CD4-positive, alpha-beta T cell treated with Interleukin-21 for 1 hour (primary cell): ENCODE data around the gene PPIE.
"Not testable (repeated sequence)": the region's sequence is repeated elsewhere in the genome, so short reads cannot be mapped to it uniquely, and the experiment has no call there.

Experiments
- DNase-seq: peaks from one replicate; pipeline ENCODE4 v3.0.0-alpha.2; 2020

PPIE gene

DNA sequence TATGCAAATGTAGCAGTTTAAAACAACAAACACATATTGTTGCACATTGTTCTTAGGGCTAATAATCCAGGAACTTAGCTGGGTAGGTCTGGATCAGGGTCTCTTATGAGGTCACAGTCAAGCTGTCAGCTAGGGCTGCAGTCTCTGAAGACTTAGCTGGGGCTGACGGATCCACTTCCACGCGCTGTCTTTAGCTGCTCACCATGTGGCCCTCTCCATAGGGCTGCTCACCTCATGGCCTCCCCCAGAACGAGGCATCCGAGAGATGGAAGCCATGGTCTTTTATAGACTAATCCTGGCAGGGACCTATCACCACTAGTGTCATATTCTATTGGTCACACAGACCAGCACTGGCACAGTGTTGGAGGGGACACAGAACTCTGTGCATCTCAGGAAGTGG is 41.1 kb downstream of the PPIE start:
- no peak for DNase-seq

DNA sequence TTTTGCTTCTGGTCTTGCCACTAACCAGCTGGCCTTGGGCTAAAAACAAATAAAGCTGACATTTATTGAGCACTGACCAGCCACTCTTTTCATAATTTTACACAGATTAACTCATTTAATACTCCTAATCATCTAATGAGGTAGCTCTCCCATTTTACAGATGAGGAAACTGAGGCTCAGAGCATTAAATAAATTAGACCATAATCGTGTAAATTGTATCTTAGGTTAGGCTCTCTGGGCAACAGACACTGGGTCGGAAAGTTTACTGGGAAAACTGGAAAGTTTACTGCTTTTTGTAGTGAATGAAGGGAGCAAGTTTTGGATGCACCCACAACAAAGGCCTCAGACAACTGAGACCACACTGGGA is 42.6 kb downstream of the PPIE start:
- DNase-seq = no peak

DNA sequence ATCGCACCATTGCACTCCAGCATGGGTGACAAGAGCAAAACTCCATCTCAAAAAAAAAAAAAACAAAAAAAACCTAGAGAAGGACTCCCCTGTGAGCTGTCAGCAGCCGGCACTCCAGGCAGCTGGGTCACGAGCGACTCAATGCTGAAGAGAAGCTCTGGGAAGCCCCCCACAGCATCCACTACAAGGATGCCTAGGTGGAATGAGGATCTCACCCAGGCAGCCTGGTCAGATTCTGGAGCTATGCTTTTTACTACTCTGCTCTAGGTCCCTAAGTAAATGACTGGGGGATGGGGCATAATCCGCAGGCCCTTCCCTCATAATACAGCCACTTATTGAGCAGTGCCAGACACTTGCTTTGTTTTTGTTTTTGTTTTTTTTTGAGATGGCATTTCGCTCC is 43.4 kb downstream of the PPIE start:
- no peak for DNase-seq

DNA sequence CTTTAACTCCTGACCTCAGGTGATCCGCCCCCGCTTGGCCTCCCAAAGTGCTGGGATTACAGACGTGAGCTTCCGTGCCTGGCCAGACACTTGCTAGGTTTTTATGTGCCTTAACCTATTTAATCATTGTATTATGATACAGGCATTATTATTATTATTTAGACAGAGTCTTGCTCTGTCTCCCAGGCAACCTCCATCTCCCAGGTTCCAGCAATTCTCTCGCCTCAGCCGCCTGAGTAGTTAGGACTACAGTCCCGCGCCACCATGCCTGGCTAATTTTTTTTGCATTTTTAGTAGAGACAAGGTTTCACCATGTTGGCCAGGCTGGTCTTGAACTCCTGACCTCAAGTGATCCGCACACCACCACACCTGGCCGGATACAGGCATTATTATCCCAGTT is 44.0 kb downstream of the PPIE start:
- DNase-seq = not testable (repeated sequence)

DNA sequence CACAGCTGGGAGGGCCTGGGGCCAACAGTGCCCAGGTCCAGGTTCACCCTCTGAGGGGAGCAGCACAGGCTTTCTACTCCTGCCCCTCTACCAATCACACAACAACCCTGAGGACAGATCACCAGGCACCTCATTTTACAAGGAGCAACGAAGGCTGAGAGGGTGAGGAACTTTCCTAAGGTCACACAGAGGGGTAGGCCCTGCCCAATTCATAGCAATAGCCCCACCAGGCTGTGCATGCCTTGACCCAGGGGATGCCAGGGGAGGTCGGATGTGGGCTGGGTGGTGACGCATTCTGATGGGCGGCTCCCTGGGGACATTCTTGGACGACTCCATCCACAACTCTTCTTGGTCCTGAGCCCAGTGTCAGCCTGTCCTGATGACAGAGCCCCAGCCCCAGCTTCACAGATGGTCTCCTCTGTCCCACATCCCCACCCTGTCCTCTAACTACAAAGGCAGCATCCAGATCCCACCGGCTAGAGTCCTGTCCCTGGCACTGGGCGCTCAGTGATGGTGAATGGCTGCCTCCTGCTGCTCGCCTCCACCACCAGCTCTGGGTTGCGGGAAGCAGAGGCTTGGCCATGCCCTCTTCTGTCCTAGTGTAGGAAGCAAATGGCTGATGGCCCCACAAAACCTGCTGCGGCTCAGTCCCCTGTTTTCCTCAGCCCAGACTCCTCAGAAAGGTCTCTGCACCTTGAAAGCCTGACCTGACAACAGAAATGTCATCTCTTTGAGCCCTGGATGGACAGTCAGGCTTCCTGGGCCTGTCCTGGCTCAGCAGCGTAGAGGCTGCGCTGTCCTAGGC is 47.8 kb downstream of the PPIE start:
- not testable (repeated sequence) for DNase-seq

DNA sequence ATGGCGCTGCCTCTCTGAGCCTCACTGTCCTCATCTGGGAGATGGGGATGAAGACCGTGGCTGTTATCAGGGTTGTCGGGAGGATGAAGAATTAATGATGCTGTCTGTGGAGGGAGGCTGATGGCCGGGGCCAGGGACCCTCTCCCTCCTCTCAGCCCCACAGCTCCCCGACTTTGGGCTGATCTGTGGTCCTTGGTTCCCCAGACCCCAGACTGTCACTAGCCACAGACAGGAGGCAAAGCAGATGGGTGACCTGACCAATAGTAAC is 48.4 kb downstream of the PPIE start:
- DNase-seq = not testable (repeated sequence)

DNA sequence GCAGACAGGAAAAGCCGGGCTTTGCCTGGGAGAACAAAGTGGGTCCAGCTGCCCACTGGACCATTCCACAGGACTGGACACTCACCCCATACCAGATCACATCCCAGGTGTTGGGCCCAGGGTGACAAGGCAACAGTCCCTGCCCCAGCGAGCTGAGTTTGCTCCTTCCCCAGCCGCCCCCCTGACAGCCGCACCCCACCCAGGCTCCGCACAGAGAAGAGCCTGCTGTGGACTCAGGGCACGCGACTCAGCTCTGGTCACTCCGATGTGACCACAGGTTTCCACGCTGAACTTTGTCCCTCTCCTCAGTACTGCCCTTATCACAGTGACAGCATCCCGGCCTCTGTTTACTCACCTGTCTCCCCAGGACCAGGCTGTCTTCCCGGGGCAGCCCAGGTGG is 48.8 kb downstream of the PPIE start:
- no peak for DNase-seq

DNA sequence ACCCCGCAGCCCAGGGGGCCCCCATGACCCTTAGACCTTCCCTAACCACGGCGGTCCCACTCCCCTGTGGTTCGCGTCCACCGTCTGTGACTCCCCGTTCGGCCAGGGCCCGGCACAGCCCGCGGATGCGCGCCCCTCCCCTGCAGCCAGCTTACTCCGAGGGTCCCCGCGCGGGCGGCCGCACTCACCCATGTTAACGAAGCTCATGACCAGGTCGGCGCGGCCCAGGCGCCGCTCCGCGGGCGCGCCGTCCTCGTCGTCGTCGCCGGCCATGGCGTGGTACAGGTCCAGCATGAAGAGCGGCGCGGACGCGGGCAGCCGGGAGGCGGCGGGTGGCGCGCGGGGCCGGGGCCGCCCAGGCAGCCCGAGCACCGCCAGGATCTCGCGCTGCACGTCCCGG is 49.3 kb downstream of the PPIE start:
- DNase-seq = not testable (repeated sequence)

DNA sequence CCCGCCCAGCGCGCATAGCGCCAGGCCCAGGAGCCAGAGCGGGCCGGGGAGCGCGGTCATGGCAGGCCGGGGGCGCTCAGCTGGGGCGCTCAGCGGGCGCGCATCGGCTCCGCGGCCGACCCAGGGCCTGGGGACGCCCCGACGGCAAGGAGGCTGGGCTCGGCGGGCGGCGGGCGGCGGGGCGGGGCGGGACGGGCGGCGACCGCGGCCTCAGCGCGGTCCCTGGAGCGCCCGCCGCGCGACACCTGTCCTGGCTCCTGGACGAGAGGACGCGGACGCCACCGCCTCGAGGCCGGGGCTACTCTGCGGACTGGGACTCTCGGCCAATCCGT is 49.7 kb downstream of the PPIE start:
- no peak for DNase-seq

DNA sequence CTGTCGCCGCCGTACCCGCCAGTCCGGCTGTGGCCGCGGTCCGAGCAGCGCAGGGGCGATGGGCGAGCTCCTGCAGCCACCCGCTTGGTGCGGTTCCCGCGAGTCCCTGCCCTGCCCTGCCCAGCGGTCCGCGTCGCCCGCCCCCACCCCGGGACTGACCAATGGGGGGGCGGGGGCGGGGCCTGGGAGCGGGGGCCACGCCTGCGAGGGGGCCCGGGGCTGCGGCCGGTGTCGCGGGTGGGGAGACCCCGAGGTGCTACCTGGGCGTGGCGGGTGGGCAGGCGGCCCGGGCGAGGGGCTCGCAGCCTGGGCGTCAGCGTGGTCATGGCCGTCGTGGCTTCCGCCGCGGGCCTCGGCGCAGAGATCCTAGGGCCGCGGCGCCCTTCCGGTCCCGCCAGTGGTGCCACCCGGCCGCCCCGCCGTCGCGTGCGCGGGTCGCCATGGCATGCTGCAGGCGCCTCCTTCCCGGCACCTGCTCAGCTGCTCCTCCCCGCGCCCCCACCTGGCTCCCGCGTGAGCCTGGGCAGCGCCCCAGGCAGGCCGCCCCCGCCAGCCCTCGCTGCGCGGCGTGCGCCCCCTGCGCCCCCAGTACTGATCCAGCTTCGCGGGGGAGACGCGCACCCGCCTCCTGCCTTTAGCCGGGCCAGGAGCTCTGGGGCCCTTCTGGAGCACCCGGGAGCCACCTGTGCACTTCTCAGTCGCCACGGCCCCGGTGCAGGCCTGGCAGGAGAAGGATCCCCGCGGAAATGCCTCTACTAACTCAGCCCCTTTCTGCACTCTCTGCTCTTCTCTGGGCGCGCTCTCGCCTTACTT is 50.3 kb downstream of the PPIE start, which contains the start of gene BMP8B:
Gene BMP8B, minus strand, starts transcription at position 108 of the 813 bp plus-strand sequence. CDS start 380 bp downstream, outside the sequence.
- peak; percentile 58 for DNase-seq

DNA sequence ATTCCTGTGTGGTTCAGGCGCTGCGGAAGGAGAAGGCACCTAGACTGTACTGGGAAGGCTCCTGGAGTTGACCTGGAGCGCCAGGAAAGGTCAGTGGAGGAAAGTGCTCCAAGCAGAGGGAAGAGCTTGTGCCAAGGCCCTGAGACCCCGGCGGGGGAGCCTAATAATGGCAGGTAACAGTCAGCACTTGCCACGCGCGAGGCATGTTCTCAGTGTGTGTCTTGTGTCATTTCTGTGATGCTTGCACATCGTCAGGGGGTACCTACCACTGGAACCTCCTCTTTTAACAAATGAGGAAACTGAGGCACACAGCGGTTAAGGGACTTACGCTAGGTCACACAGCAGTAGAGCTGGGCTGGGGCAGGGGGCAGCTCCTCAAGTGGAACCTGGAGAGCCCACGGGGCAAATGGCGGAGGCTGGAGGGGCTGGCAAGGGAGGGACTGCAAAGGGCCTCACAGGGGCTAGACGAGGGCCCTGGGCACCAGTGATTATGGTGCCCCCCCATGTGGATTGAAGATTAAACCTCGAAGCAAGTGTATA is 51.0 kb downstream of the PPIE start:
- DNase-seq = no peak

DNA sequence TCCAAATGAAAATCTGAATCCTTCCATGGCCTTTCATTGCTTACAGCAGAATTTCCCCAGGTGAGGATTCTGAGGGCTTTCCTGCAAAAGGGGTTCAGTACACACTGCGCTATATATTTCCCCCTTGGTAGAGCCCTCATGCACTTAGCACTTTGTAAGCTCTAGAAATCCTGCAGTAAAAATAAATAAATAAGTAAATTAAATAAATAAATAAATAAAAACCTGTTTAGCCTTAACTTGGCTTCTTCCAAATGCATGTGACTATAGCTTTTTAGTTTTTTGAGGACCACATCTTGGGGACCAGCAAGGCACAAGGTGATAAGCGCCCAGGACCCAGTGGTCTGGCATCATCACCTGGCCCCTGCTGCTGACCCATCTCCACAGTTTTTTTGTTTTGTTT is 53.2 kb downstream of the PPIE start:
- DNase-seq = no peak

DNA sequence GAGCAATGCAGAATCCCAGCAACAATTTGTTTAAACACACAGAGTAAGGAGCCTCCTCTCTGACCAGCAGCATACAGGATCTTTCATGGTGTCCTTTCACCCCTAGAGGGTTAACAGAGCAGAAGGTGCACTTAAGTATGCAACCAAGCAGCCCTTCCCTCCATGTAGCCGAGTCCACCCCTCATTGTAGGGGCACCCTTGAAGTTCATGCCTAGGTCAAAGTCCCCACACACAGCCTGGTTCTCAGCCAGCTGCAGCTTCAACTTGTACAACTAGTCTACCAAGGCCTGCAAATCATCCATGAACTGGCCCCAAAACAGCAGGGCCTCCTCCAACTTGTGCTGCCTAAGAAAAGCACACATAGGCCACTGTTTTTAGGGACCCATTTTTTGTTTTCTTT is 57.0 kb downstream of the PPIE start:
- DNase-seq = no peak

DNA sequence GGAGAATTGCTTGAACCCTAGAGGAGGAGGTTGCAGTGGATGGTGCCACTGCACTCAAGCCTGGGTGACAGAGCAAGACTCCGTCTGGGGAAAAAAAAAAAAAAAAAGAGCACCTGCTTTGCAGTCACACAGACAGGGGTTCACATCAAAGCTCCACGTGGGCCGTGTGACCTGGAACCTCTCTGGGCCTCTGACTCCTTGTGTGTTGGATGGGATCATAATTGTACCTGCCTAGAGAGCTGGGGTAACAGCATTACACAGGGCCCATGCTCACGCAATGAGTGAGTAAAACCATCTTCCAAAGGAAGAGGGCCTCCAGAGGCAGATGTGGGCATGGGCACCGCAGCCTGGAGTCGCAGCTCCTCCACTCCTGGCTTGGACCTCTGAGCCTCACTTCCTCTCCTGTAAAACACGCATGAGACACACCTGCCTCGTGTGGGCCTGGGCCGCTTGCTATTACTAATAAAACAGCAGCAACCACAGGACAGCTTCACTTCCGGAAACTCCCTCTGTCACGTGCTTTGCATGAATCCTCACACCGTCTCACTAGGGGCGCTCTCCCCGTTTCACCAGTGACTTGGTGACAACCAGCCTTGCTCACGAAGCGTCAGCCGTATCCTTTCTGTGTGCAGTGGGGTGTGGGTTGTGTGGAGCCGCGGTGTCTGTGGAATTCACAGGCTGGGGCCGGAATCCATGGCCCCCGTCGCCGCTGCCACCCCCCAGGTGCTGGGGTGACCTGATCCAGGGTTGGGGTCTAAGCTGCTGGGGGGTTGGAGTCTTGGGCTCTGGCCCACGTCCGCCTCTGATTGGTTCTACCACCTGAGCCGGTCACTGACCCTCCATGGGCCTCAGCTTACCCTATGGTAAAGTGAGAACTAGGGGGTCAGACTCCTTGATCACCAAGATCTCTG is 60.4 kb downstream of the PPIE start:
- peak; percentile 94 for DNase-seq

DNA sequence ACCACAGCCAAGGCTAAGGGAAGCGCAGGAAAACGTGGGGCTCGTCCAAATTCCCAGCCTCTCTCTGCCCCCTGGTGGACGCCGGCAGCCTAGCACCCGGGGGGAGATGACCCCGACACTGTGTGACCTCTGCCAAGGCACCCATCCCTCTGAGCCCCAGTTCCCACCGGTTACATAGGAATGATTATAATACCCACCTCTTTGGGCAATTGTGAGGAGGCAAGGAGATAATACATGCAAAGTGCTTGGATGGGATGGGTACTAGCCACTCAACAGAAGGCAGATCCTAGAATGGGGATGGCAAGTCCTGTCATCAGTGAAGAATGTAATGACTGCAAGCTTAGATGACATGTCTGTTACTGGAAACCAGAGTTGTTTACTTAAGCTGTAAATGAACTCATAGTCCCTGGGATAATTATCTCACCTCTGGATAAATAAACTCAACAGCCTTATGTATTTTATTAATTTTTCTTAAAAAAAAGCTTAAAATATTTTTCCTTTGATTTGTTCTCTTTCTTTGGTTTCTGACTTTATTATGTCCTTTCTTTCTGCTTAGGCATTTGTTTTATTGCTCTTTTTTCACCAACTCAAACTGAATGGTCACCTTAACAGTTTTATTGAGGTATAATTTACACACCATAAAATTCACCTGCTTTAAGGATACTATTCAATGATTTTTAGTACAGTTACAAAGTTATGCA is 61.2 kb downstream of the PPIE start:
- DNase-seq = peak; percentile 74

DNA sequence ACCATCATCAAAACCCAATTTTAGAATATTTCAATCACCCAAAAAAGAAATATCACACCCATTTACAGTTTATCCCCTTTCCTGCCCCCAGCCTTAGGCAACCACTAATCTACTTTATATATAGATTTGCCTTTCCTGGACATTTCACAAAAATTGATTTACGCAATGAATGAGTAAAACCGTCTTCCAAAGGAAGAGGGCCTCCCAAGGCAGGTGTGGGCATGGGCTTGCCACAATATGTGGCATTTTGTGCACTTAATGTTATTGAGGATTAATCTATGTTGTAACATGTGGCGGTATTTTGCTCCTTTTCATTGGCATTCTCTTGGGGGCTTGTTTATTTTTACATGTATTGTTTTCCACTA is 61.8 kb downstream of the PPIE start:
- DNase-seq = no peak

DNA sequence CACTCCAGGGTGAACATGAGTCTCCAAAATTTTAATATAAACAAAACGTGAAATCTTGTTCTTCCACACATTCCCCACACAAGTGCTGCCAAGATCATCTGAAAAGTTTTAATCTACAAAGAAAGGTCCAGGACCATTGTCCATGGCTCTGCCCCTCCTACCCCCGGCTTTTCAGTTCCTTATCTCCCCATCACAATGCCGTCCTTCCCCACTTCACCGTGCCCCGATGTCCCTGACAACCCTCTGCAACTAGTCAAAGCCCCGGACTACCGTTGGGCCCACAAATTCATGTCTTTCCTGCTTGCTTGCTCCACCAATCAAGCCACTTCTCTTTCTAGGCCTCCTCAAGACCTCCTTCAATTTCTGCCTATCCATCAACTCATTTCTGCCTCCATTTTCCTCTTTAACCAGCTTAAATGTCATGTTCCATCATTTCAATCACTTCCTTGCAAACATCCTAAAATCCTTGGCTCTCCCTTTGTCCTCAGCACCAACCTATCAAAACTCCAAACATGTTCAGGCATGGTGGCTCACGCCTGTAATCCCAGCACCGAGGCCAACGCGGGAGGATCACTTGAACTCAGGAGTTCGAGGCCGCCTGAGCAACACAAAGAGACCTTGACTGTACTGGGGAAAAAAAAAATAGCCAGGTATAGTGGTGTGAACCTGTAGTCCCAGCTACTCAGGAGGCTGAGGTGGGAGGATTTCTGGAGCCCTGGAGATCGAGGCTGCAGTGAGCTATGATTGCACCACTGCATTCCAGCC is 64.0 kb downstream of the PPIE start:
- no peak for DNase-seq

DNA sequence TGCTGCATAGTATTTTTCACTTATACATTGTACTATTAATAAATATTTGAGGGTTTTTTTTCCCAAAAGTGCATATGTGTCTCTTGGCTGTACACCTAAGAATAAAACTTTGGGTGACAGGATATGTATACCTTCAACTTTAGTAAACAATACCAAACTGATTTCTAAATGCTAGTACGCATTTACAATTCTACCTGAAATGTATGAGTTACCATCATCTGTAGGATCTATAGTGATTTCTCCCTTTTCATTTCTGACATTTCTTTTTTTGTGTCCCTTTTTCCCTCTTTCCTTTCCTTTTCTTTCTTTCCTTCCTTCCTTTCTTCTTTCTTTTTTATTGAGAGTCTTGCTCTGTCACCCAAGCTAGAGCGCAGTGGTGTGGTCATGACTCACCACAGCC is 66.7 kb downstream of the PPIE start:
- DNase-seq = no peak

DNA sequence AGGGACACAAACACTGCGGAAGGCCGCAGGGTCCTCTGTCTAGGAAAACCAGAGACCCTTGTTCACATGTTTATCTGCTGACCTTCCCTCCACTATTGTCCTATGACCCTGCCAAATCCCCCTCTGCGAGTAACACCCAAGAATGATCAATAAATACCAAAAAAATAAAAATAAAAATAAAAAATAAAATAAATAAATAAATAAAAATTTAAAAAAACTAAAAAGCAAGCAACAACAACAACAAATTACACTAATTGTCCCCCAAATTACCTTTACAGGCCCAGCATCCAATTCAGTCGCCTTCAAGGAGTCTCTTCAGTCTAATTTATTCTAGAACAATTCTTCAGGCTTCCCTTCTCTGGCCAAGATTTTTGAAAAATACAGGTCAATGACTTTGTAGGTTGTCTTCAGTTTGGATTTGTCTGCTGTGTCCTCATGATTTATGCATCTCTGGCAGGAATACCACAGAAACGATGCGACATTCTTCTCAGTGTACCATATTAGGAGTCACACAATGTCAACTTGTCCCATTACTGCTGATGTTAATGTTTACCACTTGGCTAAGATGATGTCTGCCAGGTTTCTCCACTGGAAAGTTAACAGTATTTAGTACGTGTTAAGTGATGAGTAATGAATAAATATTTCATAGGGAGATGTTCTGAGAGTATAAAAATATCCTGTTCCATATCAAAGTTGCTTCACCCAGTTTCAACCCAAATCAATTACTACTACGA is 70.3 kb downstream of the PPIE start:
- DNase-seq = no peak

DNA sequence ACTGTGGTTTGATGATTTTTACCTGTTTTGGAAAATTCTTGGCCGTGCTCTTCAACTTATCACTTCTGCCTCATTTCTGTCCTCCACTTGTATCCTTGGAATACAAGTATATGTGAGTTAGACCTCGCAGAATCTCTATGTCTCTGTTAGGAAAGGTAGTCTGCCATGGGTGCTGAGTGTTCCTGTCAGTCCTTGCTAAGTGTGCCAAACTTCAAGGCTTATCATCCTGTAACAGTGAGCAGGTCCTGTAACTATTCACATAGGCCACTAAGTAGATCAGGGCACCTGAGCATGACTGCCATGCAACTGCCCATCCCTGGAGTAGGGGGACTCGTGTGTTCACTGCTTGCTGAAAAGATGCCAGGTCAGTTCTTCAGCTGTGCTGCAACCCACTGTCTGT is 74.2 kb downstream of the PPIE start:
- DNase-seq = no peak
